ENCODE results near the gene TUBB4B.

The TUBB4B gene

GRCh38 chr9:137270929-137271695 lies 30.0 kb downstream of the TUBB4B start:
- no peak for DNase-seq (ENCODE audit: low read depth in 2 of 2)

- DNase-seq (ENCODE audit: low read depth in 2 of 2) = no peak
These were observed 30.6 kb downstream of the TUBB4B start for GRCh38 chr9:137271696-137272076.

- no peak for DNase-seq (ENCODE audit: low read depth in 2 of 2)
These were observed 31.4 kb downstream of the TUBB4B start for GRCh38 chr9:137272241-137273094.

GRCh38 chr9:137273095-137273490 lies 32.0 kb downstream of the TUBB4B start:
- no peak for DNase-seq (ENCODE audit: low read depth in 2 of 2)

- no peak for DNase-seq (ENCODE audit: low read depth in 2 of 2)
These were observed 32.7 kb downstream of the TUBB4B start for GRCh38 chr9:137273611-137274320.

GRCh38 chr9:137275203-137275587 lies 34.1 kb downstream of the TUBB4B start:
- DNase-seq (ENCODE audit: low read depth in 2 of 2) = no peak

GRCh38 chr9:137275588-137276472 lies 34.7 kb downstream of the TUBB4B start:
- no peak for DNase-seq (ENCODE audit: low read depth in 2 of 2)

- DNase-seq (ENCODE audit: low read depth in 2 of 2) = no peak
These were observed 35.6 kb downstream of the TUBB4B start for GRCh38 chr9:137276473-137277328.

GRCh38 chr9:137277329-137278041 lies 36.4 kb downstream of the TUBB4B start, which contains the start of gene TOR4A:
Gene TOR4A, plus strand, starts transcription at chr9:137277726. Its CDS starts 964 bp downstream, at chr9:137278690.
- no peak for DNase-seq (ENCODE audit: low read depth in 2 of 2)

GRCh38 chr9:137278061-137278701 lies 37.1 kb downstream of the TUBB4B start:
- no peak for DNase-seq (ENCODE audit: low read depth in 2 of 2)

- DNase-seq (ENCODE audit: low read depth in 2 of 2) = no peak
These were observed 37.9 kb downstream of the TUBB4B start for GRCh38 chr9:137278721-137279711.

- DNase-seq (ENCODE audit: low read depth in 2 of 2) = no peak
These were observed 38.8 kb downstream of the TUBB4B start for GRCh38 chr9:137279741-137280473.

- no peak for DNase-seq (ENCODE audit: low read depth in 2 of 2)
These were observed 39.6 kb downstream of the TUBB4B start for GRCh38 chr9:137280474-137281344.

GRCh38 chr9:137281345-137282116 lies 40.4 kb downstream of the TUBB4B start:
- DNase-seq (ENCODE audit: low read depth in 2 of 2) = no peak

GRCh38 chr9:137286975-137287383 lies 45.9 kb downstream of the TUBB4B start:
- no peak for DNase-seq (ENCODE audit: low read depth in 2 of 2)
